Measurements from ENCODE around the gene FMNL2. TPM values are rescaled to one million over a fixed set of nuclear protein-coding genes. Genes with fewer than 3 reads are reported as not detected.

Gene FMNL2
- total RNA-seq, 1 donor from 2014 or later, result 166 TPM

GRCh38 chr2:152425765-152426727, 91.1 kb downstream of the FMNL2 start:
- peaks cover 3% of the 10 kb centered on the region for H3K9me3 Mint-ChIP-seq (ENCODE audit: unreplicated experiment)
- DNase-seq, result no peak
- TF ChIP-seq, protein P1, sequence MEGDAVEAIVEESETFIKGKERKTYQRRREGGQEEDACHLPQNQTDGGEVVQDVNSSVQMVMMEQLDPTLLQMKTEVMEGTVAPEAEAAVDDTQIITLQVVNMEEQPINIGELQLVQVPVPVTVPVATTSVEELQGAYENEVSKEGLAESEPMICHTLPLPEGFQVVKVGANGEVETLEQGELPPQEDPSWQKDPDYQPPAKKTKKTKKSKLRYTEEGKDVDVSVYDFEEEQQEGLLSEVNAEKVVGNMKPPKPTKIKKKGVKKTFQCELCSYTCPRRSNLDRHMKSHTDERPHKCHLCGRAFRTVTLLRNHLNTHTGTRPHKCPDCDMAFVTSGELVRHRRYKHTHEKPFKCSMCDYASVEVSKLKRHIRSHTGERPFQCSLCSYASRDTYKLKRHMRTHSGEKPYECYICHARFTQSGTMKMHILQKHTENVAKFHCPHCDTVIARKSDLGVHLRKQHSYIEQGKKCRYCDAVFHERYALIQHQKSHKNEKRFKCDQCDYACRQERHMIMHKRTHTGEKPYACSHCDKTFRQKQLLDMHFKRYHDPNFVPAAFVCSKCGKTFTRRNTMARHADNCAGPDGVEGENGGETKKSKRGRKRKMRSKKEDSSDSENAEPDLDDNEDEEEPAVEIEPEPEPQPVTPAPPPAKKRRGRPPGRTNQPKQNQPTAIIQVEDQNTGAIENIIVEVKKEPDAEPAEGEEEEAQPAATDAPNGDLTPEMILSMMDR (IDR thresholded peaks at IDR 0.05; ENCODE audit: partially characterized antibody, unreplicated experiment), result no peak
- H3K4me3 Mint-ChIP-seq (ENCODE audit: unreplicated experiment), result no peak overlapping the region
- peaks cover 61% of the 10 kb centered on the region for H3K4me1 Mint-ChIP-seq (ENCODE audit: low read depth, unreplicated experiment)
- H3K27me3 Mint-ChIP-seq (ENCODE audit: unreplicated experiment), result no peaks in the 10 kb centered on the region
- H3K27ac Mint-ChIP-seq (ENCODE audit: unreplicated experiment), result peak overlapping the region; percentile 24
- no peaks in the 10 kb centered on the region for H3K36me3 Mint-ChIP-seq (ENCODE audit: unreplicated experiment)

DNA sequence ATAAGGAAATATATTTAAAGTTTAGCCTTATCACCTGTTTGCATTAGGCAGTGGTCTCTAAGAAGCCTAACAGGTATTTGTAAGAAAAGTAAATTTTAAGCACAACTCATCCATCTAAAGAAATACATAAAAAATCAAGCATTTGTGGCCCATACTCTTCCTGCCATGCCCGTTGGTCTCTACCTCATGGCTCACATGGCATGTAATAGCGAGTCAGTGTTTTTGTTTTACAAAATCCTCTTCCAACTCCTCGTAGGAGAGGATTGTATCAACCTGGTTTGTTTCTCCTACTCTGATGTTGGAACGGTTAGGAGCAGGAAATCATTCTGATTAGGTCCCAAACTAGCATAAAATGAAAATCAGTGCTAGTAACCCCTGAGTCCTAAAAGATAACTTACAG, 91.8 kb downstream of the FMNL2 start:
- H3K27me3 Mint-ChIP-seq (ENCODE audit: unreplicated experiment), result no peaks in the 10 kb centered on the region
- H3K9me3 Mint-ChIP-seq (ENCODE audit: unreplicated experiment), result peaks cover 3% of the 10 kb centered on the region
- TF ChIP-seq, protein P1 (IDR thresholded peaks at IDR 0.05; ENCODE audit: partially characterized antibody, unreplicated experiment), result no peak
- no peak overlapping the region for H3K4me3 Mint-ChIP-seq (ENCODE audit: unreplicated experiment)
- peak overlapping the region; percentile 66 for H3K27ac Mint-ChIP-seq (ENCODE audit: unreplicated experiment)
- H3K36me3 Mint-ChIP-seq (ENCODE audit: unreplicated experiment), result no peaks in the 10 kb centered on the region
- no peak for DNase-seq
- H3K4me1 Mint-ChIP-seq (ENCODE audit: low read depth, unreplicated experiment), result peaks cover 60% of the 10 kb centered on the region

GRCh38 chr2:152427902-152428301, 92.9 kb downstream of the FMNL2 start:
- peaks cover 2% of the 10 kb centered on the region for H3K27me3 Mint-ChIP-seq (ENCODE audit: unreplicated experiment)
- TF ChIP-seq, protein P1 (IDR thresholded peaks at IDR 0.05; ENCODE audit: partially characterized antibody, unreplicated experiment), result no peak
- peaks cover 10% of the 10 kb centered on the region for H3K9me3 Mint-ChIP-seq (ENCODE audit: unreplicated experiment)
- H3K4me3 Mint-ChIP-seq (ENCODE audit: unreplicated experiment), result no peak overlapping the region
- no peaks in the 10 kb centered on the region for H3K36me3 Mint-ChIP-seq (ENCODE audit: unreplicated experiment)
- H3K27ac Mint-ChIP-seq (ENCODE audit: unreplicated experiment), result peak overlapping the region; percentile 18
- H3K4me1 Mint-ChIP-seq (ENCODE audit: low read depth, unreplicated experiment), result peaks cover 65% of the 10 kb centered on the region
- no peak for DNase-seq

- no peak for DNase-seq
- peaks cover 9% of the 10 kb centered on the region for H3K9me3 Mint-ChIP-seq (ENCODE audit: unreplicated experiment)
- H3K36me3 Mint-ChIP-seq (ENCODE audit: unreplicated experiment), result no peaks in the 10 kb centered on the region
- peaks cover 70% of the 10 kb centered on the region for H3K4me1 Mint-ChIP-seq (ENCODE audit: low read depth, unreplicated experiment)
- H3K4me3 Mint-ChIP-seq (ENCODE audit: unreplicated experiment), result peak overlapping the region; percentile 51
- H3K27ac Mint-ChIP-seq (ENCODE audit: unreplicated experiment), result peak overlapping the region; percentile 77
- TF ChIP-seq, protein P1 (IDR thresholded peaks at IDR 0.05; ENCODE audit: partially characterized antibody, unreplicated experiment), result no peak
- peaks cover 2% of the 10 kb centered on the region for H3K27me3 Mint-ChIP-seq (ENCODE audit: unreplicated experiment)
Observed at GRCh38 chr2:152428800-152429582, 94.0 kb downstream of the FMNL2 start.

Data from glutamatergic neuron (in vitro differentiated cells).